SK-N-SH (cell line): Measurements from ENCODE around the gene NECTIN3. TPM values are rescaled to one million over a fixed set of nuclear protein-coding genes. Genes with fewer than 3 reads are reported as not detected.

Source experiments
- CTCF ChIA-PET: fragments of 300-600, 350-600 bp; formaldehyde crosslinking; extraction: SDS; loops from one replicate; lab custom pipeline; 2021; lab: Yijun Ruan, JAX
- POLR2A ChIA-PET: fragments of 350-600 bp; sonication (Branson Sonifier 250); formaldehyde crosslinking; extraction: SDS; loops from one replicate; lab custom pipeline; 2020; ENCODE audit warnings: antibody characterized with exemption, inconsistent platforms; lab: Yijun Ruan, JAX
- DNase-seq: peaks from one replicate; pipeline ENCODE4 v3.0.0; 2012
- H2AFZ ChIP-seq: fragments of 200-600 bp; sonication (generic); 2 replicates; pipeline ENCODE4 v1.8.1; 2016; ENCODE audit warnings: antibody characterized with exemption, mild to moderate bottlenecking, low read depth
- H3F3A ChIP-seq: fragments of 200-600 bp; sonication (generic); replicated peaks from 2 replicates; pipeline ENCODE3; 2016; ENCODE audit warnings: antibody characterized with exemption, mild to moderate bottlenecking; ENCODE audit not compliant: insufficient read depth
- H3K27ac ChIP-seq, 2 experiments: fragments of 200-500 bp in 1 of 2; fragments of 200-600 bp in 1 of 2; sonication (Bioruptor generic) in 1 of 2; sonication (generic), shearing (Covaris generic) in 1 of 2; 2 replicates each; pipeline versions ENCODE4 v1.5.1 to v1.6.1; 2014 to 2016; ENCODE audit warnings: low read depth in 2 of 2, inconsistent platforms in 1 of 2, low read length in 1 of 2, mild to moderate bottlenecking in 1 of 2, mixed read lengths in 1 of 2
- H3K27me3 ChIP-seq: fragments of 200-600 bp; sonication (generic), shearing (Covaris generic); 2 replicates; pipeline ENCODE4 v1.6.1; 2016; ENCODE audit warnings: mixed run types; ENCODE audit not compliant: insufficient read depth
- H3K36me3 ChIP-seq, 2 experiments: fragments of 200-500 bp in 1 of 2; fragments of 200-600 bp in 1 of 2; sonication (Bioruptor generic) in 1 of 2; sonication (generic) in 1 of 2; replicated peaks in 1 of 2; 2 replicates each; pipeline versions ENCODE3 to v1.5.1; 2014 to 2016; ENCODE audit warnings: low read length in 1 of 2, mild to moderate bottlenecking in 1 of 2; ENCODE audit not compliant: insufficient read depth in 2 of 2, control insufficient read depth in 1 of 2
- H3K4me1 ChIP-seq, 2 experiments: fragments of 200-500 bp in 1 of 2; fragments of 200-600 bp in 1 of 2; sonication (Bioruptor generic) in 1 of 2; sonication (generic), shearing (Covaris generic) in 1 of 2; 2 replicates each; pipeline versions ENCODE4 v1.5.1 to v1.6.1; 2014 to 2016; ENCODE audit warnings: low read depth in 1 of 2, low read length in 1 of 2, mixed run types in 1 of 2; ENCODE audit not compliant: insufficient read depth in 2 of 2, control insufficient read depth in 1 of 2
- H3K4me2 ChIP-seq: fragments of 200-600 bp; sonication (generic), shearing (Covaris generic); 2 replicates; pipeline ENCODE4 v1.6.1; 2017; ENCODE audit warnings: mixed run types
- H3K4me3 ChIP-seq, 2 experiments: fragments of 200-500 bp in 1 of 2; fragments of 200-600 bp in 1 of 2; sonication (Bioruptor generic) in 1 of 2; sonication (generic), shearing (Covaris generic) in 1 of 2; 2 replicates each; pipeline versions ENCODE4 v1.5.1 to v1.8.1; 2014 to 2016; ENCODE audit warnings: low read depth in 2 of 2, inconsistent platforms in 1 of 2, low read length in 1 of 2, mild to moderate bottlenecking in 1 of 2, mixed read lengths in 1 of 2, moderate library complexity in 1 of 2
- H3K79me2 ChIP-seq: fragments of 200-600 bp; sonication (generic); 2 replicates; pipeline ENCODE4 v1.8.1; 2017; ENCODE audit warnings: mild to moderate bottlenecking; ENCODE audit not compliant: insufficient read depth
- H3K9ac ChIP-seq: fragments of 200-600 bp; sonication (generic); 2 replicates; pipeline ENCODE4 v1.6.1; 2017; ENCODE audit warnings: mixed run types
- H3K9me2 ChIP-seq: fragments of 200-600 bp; sonication (generic); 2 replicates; pipeline ENCODE4 v1.6.1; 2017; ENCODE audit warnings: mixed run types
- H3K9me3 ChIP-seq: fragments of 200-600 bp; sonication (generic); 2 replicates; pipeline ENCODE4 v1.6.1; 2017; ENCODE audit warnings: mixed run types, mild to moderate bottlenecking, moderate library complexity
- H4K20me1 ChIP-seq: fragments of 200-600 bp; sonication (generic); 2 replicates; pipeline ENCODE4 v1.6.1; 2017; ENCODE audit warnings: mild to moderate bottlenecking, mixed run types; ENCODE audit not compliant: insufficient read depth
- CHD2 ChIP-seq: fragments of 150-350 bp; IDR thresholded peaks from 2 replicates; pipeline ENCODE4 v1.6.1; 2018; ENCODE audit warnings: low read length; ENCODE audit not compliant: partially characterized antibody
- EP300 ChIP-seq, 2 experiments: IDR thresholded peaks; 2 replicates each; pipeline versions ENCODE4 v1.4.0 to v1.6.1; 2012; ENCODE audit warnings: borderline replicate concordance in 1 of 2, low read depth in 1 of 2, low read length in 1 of 2
- FOXM1 ChIP-seq: IDR thresholded peaks from 2 replicates; pipeline ENCODE4 v1.4.0; 2012; ENCODE audit warnings: low read depth, mild to moderate bottlenecking
- IRF3 ChIP-seq: fragments of 150-350 bp; IDR thresholded peaks from 2 replicates; pipeline ENCODE4 v1.6.1; 2016; ENCODE audit warnings: mild to moderate bottlenecking, low read depth, low read length
- JUND ChIP-seq: IDR thresholded peaks from 2 replicates; pipeline ENCODE4 v1.4.0; 2012
- MAX ChIP-seq: IDR thresholded peaks from 2 replicates; pipeline ENCODE4 v1.4.0; 2012; ENCODE audit warnings: low read depth
- MXI1 ChIP-seq: IDR thresholded peaks from 2 replicates; pipeline ENCODE4 v1.6.1; 2012; ENCODE audit warnings: mild to moderate bottlenecking, low read depth, low read length, improper control_type of control experiment
- NFIC ChIP-seq: IDR thresholded peaks from 2 replicates; pipeline ENCODE4 v1.4.0; 2012; ENCODE audit warnings: borderline replicate concordance
- NRF1 ChIP-seq: IDR thresholded peaks from 2 replicates; pipeline ENCODE4 v1.6.1; 2012; ENCODE audit warnings: low read depth, mild to moderate bottlenecking, low read length
- RCOR1 ChIP-seq: fragments of 150-350 bp; IDR thresholded peaks from 2 replicates; pipeline ENCODE4 v1.6.1; 2017; ENCODE audit warnings: antibody characterized with exemption, low read length
- RFX5 ChIP-seq: IDR thresholded peaks from 2 replicates; pipeline ENCODE4 v1.6.1; 2012; ENCODE audit warnings: mild to moderate bottlenecking, improper control_type of control experiment, low read length
- RXRA ChIP-seq: IDR thresholded peaks from 2 replicates; pipeline ENCODE4 v1.4.0; 2012; ENCODE audit warnings: low read depth, mild to moderate bottlenecking, borderline replicate concordance
- TCF12 ChIP-seq: IDR thresholded peaks from 2 replicates; pipeline ENCODE4 v1.4.0; 2012
- USF2 ChIP-seq: fragments of 150-350 bp; IDR thresholded peaks from 2 replicates; pipeline ENCODE4 v1.6.1; 2017; ENCODE audit warnings: antibody characterized with exemption, low read length, low read depth, borderline replicate concordance
- YY1 ChIP-seq: IDR thresholded peaks from 2 replicates; pipeline ENCODE4 v1.4.0; 2012; ENCODE audit warnings: low read depth, mild to moderate bottlenecking
- ZBTB33 ChIP-seq: IDR thresholded peaks from 2 replicates; pipeline ENCODE4 v1.4.0; 2012; ENCODE audit warnings: low read depth, borderline replicate concordance
- WGBS: methylation state at CpG from one replicate; pipeline ENCODE4 v1.1.6; 2017; ENCODE audit warnings: low lambda C conversion rate; 5-methylcytosine and 5-hydroxymethylcytosine counted together
- polyA plus RNA-seq, 3 experiments: library from polyadenylated mRNA; depleted of rRNA; stranded (reverse); fragments of >200 nt; gene quantifications; 2 replicates each; pipeline ENCODE4 v1.2.3, GENCODE V29; 2012

NECTIN3 gene
- polyA plus RNA-seq, 1 of the 3 experiments (the other 2 are of a cell fraction): 8.9 TPM

GRCh38 chr3:111076732-111077131 is 5.1 kb downstream of the NECTIN3 start:
- no peaks in the 10 kb centered on the region for H3K36me3 ChIP-seq
- H3K27me3 ChIP-seq: no peaks in the 10 kb centered on the region
- no peak overlapping the region for H3K4me2 ChIP-seq
- TF ChIP-seq NRF1 (no peak), JUND (no peak), FOXM1 (no peak), YY1 (no peak), ZBTB33 (no peak), USF2 (no peak), MAX (no peak), MXI1 (no peak), RFX5 (no peak), IRF3 (no peak), NFIC (no peak), EP300 (IDR thresholded peaks at IDR 0.05; ENCODE audit: borderline replicate concordance in 1 of 2, low read depth in 1 of 2, low read length in 1 of 2) (no peak), TCF12 (no peak), RCOR1 (no peak), RXRA (no peak), CHD2 (no peak)
- TF ChIP-seq, all 33 proteins: peak for 0
- Histone ChIP-seq H3K27ac (no peak overlapping the region), H3K79me2 (peaks cover 99% of the 10 kb centered on the region), H2AFZ (no peak overlapping the region), H3K9me2 (no peaks in the 10 kb centered on the region), H4K20me1 (peaks cover 69% of the 10 kb centered on the region), H3F3A (peaks cover 4% of the 10 kb centered on the region), H3K9me3 (no peaks in the 10 kb centered on the region), H3K9ac (no peak overlapping the region), H3K4me3 (no peak overlapping the region), H3K4me1 (peaks cover 0 to 12% of the 10 kb centered on the region in 2 experiments; a peak in 3 of 4 replicates)
- 89% methylated on average over 5 of the region's 5 CpGs for WGBS
- CTCF ChIA-PET: interaction anchor here (0.6 kb wide), 1 partner anchor 11 kb away, joined by 4 read pairs; no protein-coding TSS in a partner anchor
- DNase-seq: no peak
- POLR2A ChIA-PET: no interaction called here
